SK-N-SH (cell line): ENCODE measurements around the gene ELOVL6. TPM values are rescaled to one million over a fixed set of nuclear protein-coding genes. Genes with fewer than 3 reads are reported as not detected.
"Not testable (repeated sequence)": the region's sequence is repeated elsewhere in the genome, so short reads cannot be mapped to it uniquely, and the experiment has no call there.

ENCODE experiments used
- CTCF ChIA-PET: fragments of 300-600, 350-600 bp; formaldehyde crosslinking; extraction: SDS; loops from one replicate; lab custom pipeline; 2021; lab: Yijun Ruan, JAX
- POLR2A ChIA-PET: fragments of 350-600 bp; sonication (Branson Sonifier 250); formaldehyde crosslinking; extraction: SDS; loops from one replicate; lab custom pipeline; 2020; ENCODE audit warnings: antibody characterized with exemption, inconsistent platforms; lab: Yijun Ruan, JAX
- DNase-seq: peaks from one replicate; pipeline ENCODE4 v3.0.0; 2012
- H2AFZ ChIP-seq: fragments of 200-600 bp; sonication (generic); 2 replicates; pipeline ENCODE4 v1.8.1; 2016; ENCODE audit warnings: antibody characterized with exemption, mild to moderate bottlenecking, low read depth
- H3F3A ChIP-seq: fragments of 200-600 bp; sonication (generic); replicated peaks from 2 replicates; pipeline ENCODE3; 2016; ENCODE audit warnings: antibody characterized with exemption, mild to moderate bottlenecking; ENCODE audit not compliant: insufficient read depth
- H3K27ac ChIP-seq, 2 experiments: fragments of 200-500 bp in 1 of 2; fragments of 200-600 bp in 1 of 2; sonication (Bioruptor generic) in 1 of 2; sonication (generic), shearing (Covaris generic) in 1 of 2; 2 replicates each; pipeline versions ENCODE4 v1.5.1 to v1.6.1; 2014 to 2016; ENCODE audit warnings: low read depth in 2 of 2, inconsistent platforms in 1 of 2, low read length in 1 of 2, mild to moderate bottlenecking in 1 of 2, mixed read lengths in 1 of 2
- H3K27me3 ChIP-seq: fragments of 200-600 bp; sonication (generic), shearing (Covaris generic); 2 replicates; pipeline ENCODE4 v1.6.1; 2016; ENCODE audit warnings: mixed run types; ENCODE audit not compliant: insufficient read depth
- H3K36me3 ChIP-seq, 2 experiments: fragments of 200-500 bp in 1 of 2; fragments of 200-600 bp in 1 of 2; sonication (Bioruptor generic) in 1 of 2; sonication (generic) in 1 of 2; replicated peaks in 1 of 2; 2 replicates each; pipeline versions ENCODE3 to v1.5.1; 2014 to 2016; ENCODE audit warnings: low read length in 1 of 2, mild to moderate bottlenecking in 1 of 2; ENCODE audit not compliant: insufficient read depth in 2 of 2, control insufficient read depth in 1 of 2
- H3K4me1 ChIP-seq, 2 experiments: fragments of 200-500 bp in 1 of 2; fragments of 200-600 bp in 1 of 2; sonication (Bioruptor generic) in 1 of 2; sonication (generic), shearing (Covaris generic) in 1 of 2; 2 replicates each; pipeline versions ENCODE4 v1.5.1 to v1.6.1; 2014 to 2016; ENCODE audit warnings: low read depth in 1 of 2, low read length in 1 of 2, mixed run types in 1 of 2; ENCODE audit not compliant: insufficient read depth in 2 of 2, control insufficient read depth in 1 of 2
- H3K4me2 ChIP-seq: fragments of 200-600 bp; sonication (generic), shearing (Covaris generic); 2 replicates; pipeline ENCODE4 v1.6.1; 2017; ENCODE audit warnings: mixed run types
- H3K4me3 ChIP-seq, 2 experiments: fragments of 200-500 bp in 1 of 2; fragments of 200-600 bp in 1 of 2; sonication (Bioruptor generic) in 1 of 2; sonication (generic), shearing (Covaris generic) in 1 of 2; 2 replicates each; pipeline versions ENCODE4 v1.5.1 to v1.8.1; 2014 to 2016; ENCODE audit warnings: low read depth in 2 of 2, inconsistent platforms in 1 of 2, low read length in 1 of 2, mild to moderate bottlenecking in 1 of 2, mixed read lengths in 1 of 2, moderate library complexity in 1 of 2
- H3K79me2 ChIP-seq: fragments of 200-600 bp; sonication (generic); 2 replicates; pipeline ENCODE4 v1.8.1; 2017; ENCODE audit warnings: mild to moderate bottlenecking; ENCODE audit not compliant: insufficient read depth
- H3K9ac ChIP-seq: fragments of 200-600 bp; sonication (generic); 2 replicates; pipeline ENCODE4 v1.6.1; 2017; ENCODE audit warnings: mixed run types
- H3K9me2 ChIP-seq: fragments of 200-600 bp; sonication (generic); 2 replicates; pipeline ENCODE4 v1.6.1; 2017; ENCODE audit warnings: mixed run types
- H3K9me3 ChIP-seq: fragments of 200-600 bp; sonication (generic); 2 replicates; pipeline ENCODE4 v1.6.1; 2017; ENCODE audit warnings: mixed run types, mild to moderate bottlenecking, moderate library complexity
- H4K20me1 ChIP-seq: fragments of 200-600 bp; sonication (generic); 2 replicates; pipeline ENCODE4 v1.6.1; 2017; ENCODE audit warnings: mild to moderate bottlenecking, mixed run types; ENCODE audit not compliant: insufficient read depth
- JUND ChIP-seq: IDR thresholded peaks from 2 replicates; pipeline ENCODE4 v1.4.0; 2012
- MXI1 ChIP-seq: IDR thresholded peaks from 2 replicates; pipeline ENCODE4 v1.6.1; 2012; ENCODE audit warnings: mild to moderate bottlenecking, low read depth, low read length, improper control_type of control experiment
- NFIC ChIP-seq: IDR thresholded peaks from 2 replicates; pipeline ENCODE4 v1.4.0; 2012; ENCODE audit warnings: borderline replicate concordance
- RAD21 ChIP-seq: IDR thresholded peaks from 2 replicates; pipeline ENCODE4 v1.6.1; 2012; ENCODE audit warnings: mild to moderate bottlenecking, low read length
- RXRA ChIP-seq: IDR thresholded peaks from 2 replicates; pipeline ENCODE4 v1.4.0; 2012; ENCODE audit warnings: low read depth, mild to moderate bottlenecking, borderline replicate concordance
- YY1 ChIP-seq: IDR thresholded peaks from 2 replicates; pipeline ENCODE4 v1.4.0; 2012; ENCODE audit warnings: low read depth, mild to moderate bottlenecking
- WGBS: methylation state at CpG from one replicate; pipeline ENCODE4 v1.1.6; 2017; ENCODE audit warnings: low lambda C conversion rate; 5-methylcytosine and 5-hydroxymethylcytosine counted together
- polyA plus RNA-seq, 3 experiments: library from polyadenylated mRNA; depleted of rRNA; stranded (reverse); fragments of >200 nt; gene quantifications; 2 replicates each; pipeline ENCODE4 v1.2.3, GENCODE V29; 2012
- TF ChIP-seq, protein P1 (sequence below): IDR thresholded peaks from 2 replicates; pipeline ENCODE4; 2012
- TF ChIP-seq, protein P2 (sequence below): fragments of 150-350 bp; IDR thresholded peaks from 2 replicates; pipeline ENCODE4 v1.6.1; 2016; ENCODE audit warnings: mild to moderate bottlenecking, low read depth, low read length
- TF ChIP-seq, protein P3 (sequence below): fragments of 200-600 bp; sonication (generic); IDR thresholded peaks from 2 replicates; pipeline ENCODE4 v1.6.1; 2017; ENCODE audit warnings: antibody characterized with exemption, mild to moderate bottlenecking, moderate library complexity
- TF ChIP-seq, protein P4 (sequence below): fragments of 150-350 bp; IDR thresholded peaks from 2 replicates; pipeline ENCODE4 v1.6.1; 2017; ENCODE audit warnings: antibody characterized with exemption, low read length, low read depth, borderline replicate concordance

ELOVL6 gene
- polyA plus RNA-seq, 1 of the 3 experiments (the other 2 are of a cell fraction): 9.0 TPM

DNA sequence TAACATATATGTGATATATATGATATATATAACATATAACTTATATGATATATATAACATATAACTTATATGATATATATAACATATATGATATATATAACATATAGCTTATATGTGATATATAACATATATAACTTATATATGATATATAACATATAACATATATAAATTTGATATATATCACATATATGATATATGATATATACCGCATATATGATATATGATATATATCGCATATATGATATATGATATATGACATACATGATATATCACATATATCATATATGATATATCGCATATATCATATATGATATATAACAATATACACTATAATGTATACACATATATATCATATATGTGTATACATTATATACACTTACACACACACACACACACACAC is 114.3 kb downstream of the ELOVL6 start:
- Histone ChIP-seq H3K79me2 (no peaks in the 10 kb centered on the region), H3K36me3 (no peaks in the 10 kb centered on the region), H3K27ac (no peak overlapping the region), H2AFZ (no peak overlapping the region), H3F3A (peaks cover 18% of the 10 kb centered on the region), H4K20me1 (no peaks in the 10 kb centered on the region), H3K4me3 (no peak overlapping the region), H3K9me3 (no peaks in the 10 kb centered on the region), H3K27me3 (no peaks in the 10 kb centered on the region), H3K4me1 (peaks cover 10 to 38% of the 10 kb centered on the region in 2 experiments), H3K4me2 (no peak overlapping the region), H3K9ac (no peak overlapping the region), H3K9me2 (no peaks in the 10 kb centered on the region)
- WGBS: 59% methylated on average over 3 of the region's 3 CpGs
- ChIA-PET CTCF (no interaction called here), POLR2A (no interaction called here)
- TF ChIP-seq, protein P1, sequence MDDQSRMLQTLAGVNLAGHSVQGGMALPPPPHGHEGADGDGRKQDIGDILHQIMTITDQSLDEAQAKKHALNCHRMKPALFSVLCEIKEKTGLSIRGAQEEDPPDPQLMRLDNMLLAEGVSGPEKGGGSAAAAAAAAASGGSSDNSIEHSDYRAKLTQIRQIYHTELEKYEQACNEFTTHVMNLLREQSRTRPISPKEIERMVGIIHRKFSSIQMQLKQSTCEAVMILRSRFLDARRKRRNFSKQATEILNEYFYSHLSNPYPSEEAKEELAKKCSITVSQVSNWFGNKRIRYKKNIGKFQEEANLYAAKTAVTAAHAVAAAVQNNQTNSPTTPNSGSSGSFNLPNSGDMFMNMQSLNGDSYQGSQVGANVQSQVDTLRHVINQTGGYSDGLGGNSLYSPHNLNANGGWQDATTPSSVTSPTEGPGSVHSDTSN: no peak
- TF ChIP-seq RAD21 (no peak), NFIC (no peak), RXRA (no peak), MXI1 (no peak), JUND (no peak), YY1 (no peak)
- TF ChIP-seq, protein P2, sequence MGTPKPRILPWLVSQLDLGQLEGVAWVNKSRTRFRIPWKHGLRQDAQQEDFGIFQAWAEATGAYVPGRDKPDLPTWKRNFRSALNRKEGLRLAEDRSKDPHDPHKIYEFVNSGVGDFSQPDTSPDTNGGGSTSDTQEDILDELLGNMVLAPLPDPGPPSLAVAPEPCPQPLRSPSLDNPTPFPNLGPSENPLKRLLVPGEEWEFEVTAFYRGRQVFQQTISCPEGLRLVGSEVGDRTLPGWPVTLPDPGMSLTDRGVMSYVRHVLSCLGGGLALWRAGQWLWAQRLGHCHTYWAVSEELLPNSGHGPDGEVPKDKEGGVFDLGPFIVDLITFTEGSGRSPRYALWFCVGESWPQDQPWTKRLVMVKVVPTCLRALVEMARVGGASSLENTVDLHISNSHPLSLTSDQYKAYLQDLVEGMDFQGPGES: no peak
- TF ChIP-seq, protein P3, sequence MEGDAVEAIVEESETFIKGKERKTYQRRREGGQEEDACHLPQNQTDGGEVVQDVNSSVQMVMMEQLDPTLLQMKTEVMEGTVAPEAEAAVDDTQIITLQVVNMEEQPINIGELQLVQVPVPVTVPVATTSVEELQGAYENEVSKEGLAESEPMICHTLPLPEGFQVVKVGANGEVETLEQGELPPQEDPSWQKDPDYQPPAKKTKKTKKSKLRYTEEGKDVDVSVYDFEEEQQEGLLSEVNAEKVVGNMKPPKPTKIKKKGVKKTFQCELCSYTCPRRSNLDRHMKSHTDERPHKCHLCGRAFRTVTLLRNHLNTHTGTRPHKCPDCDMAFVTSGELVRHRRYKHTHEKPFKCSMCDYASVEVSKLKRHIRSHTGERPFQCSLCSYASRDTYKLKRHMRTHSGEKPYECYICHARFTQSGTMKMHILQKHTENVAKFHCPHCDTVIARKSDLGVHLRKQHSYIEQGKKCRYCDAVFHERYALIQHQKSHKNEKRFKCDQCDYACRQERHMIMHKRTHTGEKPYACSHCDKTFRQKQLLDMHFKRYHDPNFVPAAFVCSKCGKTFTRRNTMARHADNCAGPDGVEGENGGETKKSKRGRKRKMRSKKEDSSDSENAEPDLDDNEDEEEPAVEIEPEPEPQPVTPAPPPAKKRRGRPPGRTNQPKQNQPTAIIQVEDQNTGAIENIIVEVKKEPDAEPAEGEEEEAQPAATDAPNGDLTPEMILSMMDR: no peak
- TF ChIP-seq, protein P4, sequence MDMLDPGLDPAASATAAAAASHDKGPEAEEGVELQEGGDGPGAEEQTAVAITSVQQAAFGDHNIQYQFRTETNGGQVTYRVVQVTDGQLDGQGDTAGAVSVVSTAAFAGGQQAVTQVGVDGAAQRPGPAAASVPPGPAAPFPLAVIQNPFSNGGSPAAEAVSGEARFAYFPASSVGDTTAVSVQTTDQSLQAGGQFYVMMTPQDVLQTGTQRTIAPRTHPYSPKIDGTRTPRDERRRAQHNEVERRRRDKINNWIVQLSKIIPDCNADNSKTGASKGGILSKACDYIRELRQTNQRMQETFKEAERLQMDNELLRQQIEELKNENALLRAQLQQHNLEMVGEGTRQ: no peak
- no peak for DNase-seq

DNA sequence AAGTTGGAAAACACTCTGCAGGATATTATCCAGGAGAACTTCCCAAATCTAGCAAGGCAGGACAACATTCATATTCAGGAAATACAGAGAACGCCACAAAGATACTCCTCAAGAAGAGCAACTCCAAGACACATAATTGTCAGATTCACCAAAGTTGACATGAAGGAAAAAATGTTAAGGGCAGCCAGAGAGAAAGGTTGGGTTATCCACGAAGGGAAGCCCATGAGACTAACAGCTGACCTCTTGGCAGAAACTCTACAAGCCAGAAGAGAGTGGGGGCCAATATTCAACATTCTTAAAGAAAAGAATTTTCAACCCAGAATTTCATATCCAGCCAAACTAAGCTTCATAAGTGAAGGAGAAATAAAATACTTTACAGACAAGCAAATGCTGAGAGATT is 120.3 kb downstream of the ELOVL6 start:
- CTCF ChIA-PET, H3K36me3 ChIP-seq, H4K20me1 ChIP-seq, H3K4me3 ChIP-seq, H3K9ac ChIP-seq, H3F3A ChIP-seq, H3K4me1 ChIP-seq, H3K27ac ChIP-seq, DNase-seq, H3K9me2 ChIP-seq, H3K4me2 ChIP-seq, H3K9me3 ChIP-seq, POLR2A ChIA-PET, H3K79me2 ChIP-seq, H3K27me3 ChIP-seq, H2AFZ ChIP-seq: not testable (repeated sequence)
- WGBS: 86% methylated on average over 2 of the region's 2 CpGs

DNA sequence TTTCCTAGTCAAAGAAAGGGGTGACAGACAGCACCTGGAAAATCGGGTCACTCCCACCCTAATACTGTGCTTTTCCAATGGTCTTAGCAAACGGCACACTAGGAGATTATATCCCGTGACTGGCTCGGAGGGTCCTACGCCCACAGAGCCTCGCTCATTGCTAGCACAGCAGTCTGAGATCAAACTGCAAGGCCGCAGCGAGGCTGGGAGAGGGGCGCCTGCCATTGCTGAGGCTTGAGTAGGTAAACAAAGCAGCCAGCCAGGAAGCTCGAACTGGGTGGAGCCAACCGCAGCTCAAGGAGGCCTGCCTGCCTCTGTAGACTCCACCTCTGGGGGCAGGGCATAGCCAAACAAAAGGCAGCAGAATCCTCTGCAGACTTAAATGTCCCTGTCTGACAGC is 121.6 kb downstream of the ELOVL6 start:
- DNase-seq, H3K79me2 ChIP-seq, H3K27ac ChIP-seq, CTCF ChIA-PET, H3K9me2 ChIP-seq, H3K4me1 ChIP-seq, H3K36me3 ChIP-seq, H4K20me1 ChIP-seq, H3F3A ChIP-seq, H3K27me3 ChIP-seq, H3K9ac ChIP-seq, H3K4me3 ChIP-seq, POLR2A ChIA-PET, H3K4me2 ChIP-seq, H2AFZ ChIP-seq, H3K9me3 ChIP-seq: not testable (repeated sequence)
- 91% methylated on average over 7 of the region's 11 CpGs for WGBS
